Measurements from ENCODE around the gene OCLN.
"Not testable (repeated sequence)": the region's sequence is repeated elsewhere in the genome, so short reads cannot be mapped to it uniquely, and the experiment has no call there.

The OCLN gene

DNA sequence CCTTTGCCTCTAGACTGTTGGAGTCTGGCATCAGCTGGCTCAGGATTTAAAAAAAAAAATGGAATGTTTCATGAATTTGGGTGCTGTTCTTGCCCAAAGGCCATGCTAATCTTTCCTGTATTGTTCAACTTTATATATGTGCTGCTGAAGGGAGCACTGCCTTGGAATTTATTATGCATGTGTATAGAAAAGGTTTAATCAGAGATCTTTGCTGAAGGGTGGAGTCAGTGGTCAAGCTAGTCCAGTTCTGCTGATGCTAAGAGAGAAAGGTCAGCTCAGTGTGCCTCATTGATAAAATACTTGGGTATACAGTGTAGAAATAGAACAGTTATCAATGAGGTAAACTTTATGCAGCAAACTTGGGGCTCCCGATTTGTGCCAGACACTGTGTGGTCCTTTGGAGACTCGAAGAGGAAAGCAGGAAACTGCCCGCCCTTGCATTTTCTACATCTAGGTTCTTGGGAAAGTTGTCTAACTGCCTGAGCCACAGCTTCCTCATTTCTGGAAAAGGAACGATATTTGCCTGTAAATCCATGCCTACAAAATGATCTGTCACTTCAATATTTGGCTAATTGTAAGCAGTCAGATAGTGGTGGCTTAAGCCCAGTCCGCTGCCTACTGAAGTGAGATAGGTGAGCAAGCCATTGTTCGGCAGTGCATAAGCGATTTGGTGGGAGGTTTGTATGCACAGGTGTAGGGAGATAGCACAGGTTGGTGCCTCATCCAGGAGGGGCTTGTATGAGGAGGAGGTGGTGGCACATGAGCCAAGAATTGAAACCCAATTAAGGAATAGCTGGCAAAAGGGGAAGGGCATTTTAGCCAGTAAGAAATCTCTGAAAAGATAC is 38.2 kb downstream of the OCLN start:
- peak; percentile 67 for DNase-seq

DNA sequence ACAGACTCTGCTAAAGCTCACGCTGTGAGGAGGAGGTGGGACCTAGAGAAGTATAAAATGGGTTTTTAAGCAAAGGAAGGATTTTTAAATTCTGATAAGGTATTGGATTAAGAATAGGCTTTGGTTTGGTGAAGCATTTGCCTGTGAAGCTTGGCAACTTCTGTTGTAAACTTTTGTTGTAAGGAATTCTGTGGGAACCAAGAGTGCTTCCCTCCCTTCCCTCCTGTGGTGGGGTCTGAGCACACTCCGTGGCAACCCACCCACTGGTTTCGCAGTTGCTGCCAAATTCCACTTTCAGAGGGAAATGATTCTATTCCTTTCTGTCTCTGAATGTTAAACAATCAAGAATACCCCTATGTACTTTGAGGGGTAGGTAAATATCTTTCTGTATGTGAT is 38.8 kb downstream of the OCLN start:
- DNase-seq: peak; percentile 8

DNA sequence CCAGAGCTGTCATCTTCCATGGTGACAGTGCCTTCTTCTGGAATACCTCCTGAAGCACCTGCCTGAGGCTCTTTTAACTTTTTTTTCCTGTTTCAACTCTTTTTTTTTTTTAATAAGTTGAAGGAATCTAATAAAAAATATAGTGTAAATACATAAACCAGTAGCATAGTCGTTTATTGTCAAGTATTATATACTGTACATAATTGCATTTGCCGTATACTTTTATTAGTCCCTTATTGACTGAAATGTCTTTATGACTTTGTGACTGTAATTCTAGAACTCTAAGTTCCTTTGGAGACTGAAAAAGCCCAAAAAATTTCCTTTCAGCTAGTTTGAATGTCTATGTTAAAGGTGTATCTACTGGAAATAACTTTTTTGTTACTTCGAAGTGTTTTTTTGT is 45.3 kb downstream of the OCLN start:
- not testable (repeated sequence) for DNase-seq

DNA sequence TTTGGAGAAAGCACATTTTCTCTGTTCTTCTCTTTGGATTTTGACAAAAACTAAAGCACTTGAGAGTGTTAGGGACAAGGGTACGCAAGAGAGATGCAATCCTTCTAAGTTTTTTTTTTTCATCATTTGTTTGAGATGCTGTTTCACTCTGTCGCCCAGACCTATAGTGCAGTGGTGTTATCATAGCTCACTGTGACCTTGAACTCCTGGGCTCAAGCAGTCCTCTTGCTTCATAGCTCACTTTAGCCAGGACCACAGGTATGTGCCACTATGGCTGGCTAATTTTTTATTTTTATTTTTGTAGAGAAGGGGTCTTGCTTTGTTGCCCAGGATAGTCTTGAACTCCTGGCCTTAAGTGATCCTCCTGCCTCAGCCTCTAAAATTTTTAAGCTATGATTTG is 46.1 kb downstream of the OCLN start:
- not testable (repeated sequence) for DNase-seq

DNA sequence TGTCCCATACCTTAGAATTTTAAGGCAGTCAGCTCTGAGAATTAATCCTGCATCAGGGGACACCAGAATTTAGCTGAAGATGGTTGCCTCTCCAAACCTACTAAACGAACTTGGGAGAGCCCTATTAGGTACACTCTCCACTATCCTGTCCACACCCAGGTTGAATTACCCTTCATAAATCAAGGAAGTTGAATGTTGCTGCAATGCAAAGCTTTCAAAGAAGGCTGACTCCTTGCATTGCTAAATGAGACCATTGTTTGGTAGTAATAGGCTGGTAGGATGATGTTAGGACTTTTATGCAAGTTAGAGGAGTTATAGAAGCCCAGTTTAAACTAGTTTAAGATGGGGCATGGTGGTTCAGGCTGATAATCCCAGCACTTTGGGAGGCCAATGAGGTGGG is 48.8 kb downstream of the OCLN start:
- DNase-seq: not testable (repeated sequence)

DNA sequence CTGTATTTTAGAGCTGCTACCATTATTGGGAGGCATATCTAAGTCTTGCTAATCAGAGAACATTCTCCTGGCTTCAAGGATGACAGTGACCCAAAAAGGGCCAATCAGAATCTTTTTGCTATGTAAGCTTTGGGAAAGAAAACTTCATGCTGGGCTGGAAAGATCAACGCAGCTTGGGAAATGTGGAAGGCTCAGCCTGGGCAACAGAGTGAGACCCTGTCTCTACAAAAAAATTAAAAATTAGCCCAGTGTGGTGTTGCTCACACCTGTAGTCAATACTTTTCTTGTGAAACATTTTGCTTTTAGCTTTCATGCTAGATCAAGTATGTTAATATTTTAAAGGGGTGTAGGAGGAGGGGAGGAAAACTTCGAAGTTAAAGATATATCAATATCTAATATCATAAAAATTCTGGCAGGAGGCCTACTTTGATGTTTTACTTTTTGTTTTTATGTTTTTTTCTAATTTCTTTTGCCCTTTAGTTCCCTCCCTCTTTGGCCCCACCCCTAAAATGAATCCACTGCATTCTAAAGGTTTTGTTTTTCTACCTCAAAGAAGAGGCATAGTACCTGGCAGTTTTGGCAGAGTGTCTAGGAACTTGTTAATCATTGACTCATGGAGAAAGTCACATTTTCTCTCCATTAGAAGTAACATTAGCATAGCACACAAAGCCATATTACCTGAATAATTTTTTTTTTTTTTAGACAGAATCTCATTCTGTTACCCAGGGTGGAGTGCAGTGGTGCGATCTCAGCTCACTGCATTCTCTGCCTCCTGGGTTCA is 50.4 kb downstream of the OCLN start:
- not testable (repeated sequence) for DNase-seq

DNA sequence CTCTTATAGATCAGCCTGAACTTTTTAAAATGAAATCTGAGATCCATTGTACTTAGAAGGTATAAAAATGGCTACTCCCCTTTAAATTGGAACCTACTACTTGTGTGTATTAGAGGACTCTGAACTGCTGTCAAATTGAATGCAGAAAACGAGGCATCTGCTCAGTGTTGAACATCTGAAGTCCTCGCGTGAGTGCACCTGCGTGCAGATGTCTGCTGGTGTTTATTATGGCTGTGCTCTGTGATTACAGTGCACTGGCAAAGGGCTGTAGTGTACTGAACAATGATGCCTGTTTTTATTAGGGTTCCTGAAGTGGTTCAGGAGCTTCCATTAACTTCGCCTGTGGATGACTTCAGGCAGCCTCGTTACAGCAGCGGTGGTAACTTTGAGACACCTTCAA is 52.0 kb downstream of the OCLN start:
- DNase-seq: not testable (repeated sequence)

DNA sequence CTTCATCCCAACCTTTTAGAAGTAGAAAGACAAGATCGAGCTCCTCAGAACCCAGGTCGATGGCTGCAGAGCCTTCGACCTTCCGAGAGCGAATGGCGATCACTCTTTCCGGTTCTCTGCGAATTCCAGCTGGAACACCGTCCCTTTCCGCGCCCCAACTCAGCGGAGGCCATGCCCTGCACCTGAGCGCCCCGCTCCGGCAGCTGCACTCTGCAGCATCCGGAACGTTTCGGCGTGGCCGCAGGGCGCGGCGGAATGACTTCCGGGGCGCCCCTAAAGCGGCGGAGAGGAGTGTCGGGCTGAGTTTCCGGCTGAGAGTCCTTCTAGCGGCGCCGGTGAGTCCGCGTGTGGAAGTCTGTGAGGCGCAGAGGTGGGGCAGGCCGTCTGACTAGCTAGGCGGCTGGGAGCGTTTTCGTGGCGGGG is 67.3 kb downstream of the OCLN start, which contains the start of gene GTF2H2C:
Gene GTF2H2C (plus strand): TSS at position 284 of the 423 bp plus-strand sequence. CDS start 4,942 bp downstream, outside the sequence.
- DNase-seq: not testable (repeated sequence)

DNA sequence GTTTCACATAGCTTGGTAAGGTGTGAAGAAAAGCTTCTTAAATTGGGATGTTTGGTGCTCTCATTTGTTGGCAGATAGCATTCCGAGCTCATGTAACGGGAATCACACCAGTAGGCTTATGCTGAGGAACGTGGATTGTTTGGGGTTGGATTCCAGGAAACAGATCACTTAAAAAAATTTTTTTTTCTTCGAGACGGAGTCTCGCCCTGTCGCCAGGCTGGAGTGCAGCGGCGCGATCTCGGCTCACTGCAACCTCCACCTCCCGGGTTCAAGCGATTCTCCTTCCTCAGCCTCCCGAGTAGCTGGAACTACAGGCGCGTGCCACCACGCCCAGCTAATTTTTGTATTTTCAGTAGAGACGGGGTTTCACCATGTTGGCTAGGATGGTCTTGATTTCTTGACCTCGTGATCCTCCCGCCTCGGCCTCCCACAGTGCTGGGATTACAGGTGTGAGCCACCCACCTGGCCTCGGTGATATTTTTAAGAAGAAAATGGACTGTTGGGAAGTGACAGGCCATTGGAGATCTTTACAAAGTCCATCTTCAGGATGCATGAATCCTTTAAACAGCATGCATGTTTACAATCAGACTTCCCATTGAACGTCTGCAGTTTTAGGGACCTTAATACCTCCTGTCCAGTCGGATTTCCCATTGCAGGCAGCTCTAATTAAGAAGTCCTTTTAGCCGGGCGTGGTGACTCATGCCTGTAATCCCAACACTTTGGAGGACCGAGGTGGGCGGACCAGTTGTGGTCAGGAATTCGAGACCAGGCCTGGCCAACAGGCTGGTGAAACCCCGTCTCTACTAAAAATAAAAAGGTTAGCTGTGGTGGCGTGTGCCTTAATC is 68.2 kb downstream of the OCLN start:
- DNase-seq: not testable (repeated sequence)

DNA sequence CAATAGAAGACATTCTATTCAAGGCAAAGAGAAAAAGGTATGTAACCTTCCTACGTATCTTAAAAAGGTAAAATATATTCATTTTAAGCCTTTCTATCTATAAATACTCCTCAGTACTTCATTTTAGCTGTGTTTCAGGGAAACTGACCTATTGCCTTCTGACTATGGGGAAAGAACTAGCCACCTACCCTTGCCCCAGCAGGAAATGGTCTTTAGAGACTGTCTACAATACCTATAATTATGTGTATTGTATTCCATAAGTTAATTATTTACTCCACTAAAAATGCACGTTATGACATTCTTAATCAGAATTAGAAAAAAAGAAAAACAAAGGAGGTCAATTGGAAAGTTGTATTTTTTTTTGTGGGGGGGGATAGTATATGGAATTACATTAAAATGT is 73.6 kb downstream of the OCLN start:
- not testable (repeated sequence) for DNase-seq

DNA sequence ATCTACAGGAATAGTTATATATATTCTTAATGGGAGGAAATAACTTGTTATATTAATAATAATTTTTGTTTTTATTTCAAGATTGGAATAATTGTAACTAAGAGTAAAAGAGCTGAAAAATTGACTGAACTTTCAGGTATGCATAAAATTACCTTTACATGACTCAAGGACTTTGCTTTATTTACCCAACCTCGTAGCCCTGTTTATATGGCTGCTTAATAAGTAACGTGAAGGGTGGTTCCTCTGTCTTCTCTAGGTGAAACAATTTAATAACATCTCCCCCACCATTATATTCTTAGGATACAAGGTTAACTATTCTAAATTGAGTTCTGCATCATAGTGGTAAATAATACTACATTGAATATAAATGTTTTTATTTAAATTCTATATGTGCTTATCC is 75.5 kb downstream of the OCLN start:
- not testable (repeated sequence) for DNase-seq

DNA sequence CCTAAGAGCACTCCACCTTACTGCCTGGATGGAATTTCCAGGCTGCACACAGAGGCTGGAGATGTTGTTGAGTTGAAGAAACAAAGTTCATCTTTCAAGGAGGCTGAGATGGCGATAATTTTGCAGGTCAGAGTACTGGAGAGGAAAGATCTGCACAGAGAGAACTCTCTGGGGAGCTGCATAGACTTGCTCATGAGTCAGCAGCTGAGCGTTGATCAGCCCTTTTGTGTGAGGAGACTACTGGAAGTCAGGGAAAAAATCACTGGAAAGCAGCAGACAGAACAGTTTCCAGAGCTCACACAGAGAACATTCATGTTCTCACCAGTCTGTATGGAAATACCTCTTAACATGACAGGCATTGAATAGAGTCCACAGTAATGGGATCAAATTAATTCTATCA is 90.8 kb downstream of the OCLN start:
- DNase-seq: not testable (repeated sequence)

DNA sequence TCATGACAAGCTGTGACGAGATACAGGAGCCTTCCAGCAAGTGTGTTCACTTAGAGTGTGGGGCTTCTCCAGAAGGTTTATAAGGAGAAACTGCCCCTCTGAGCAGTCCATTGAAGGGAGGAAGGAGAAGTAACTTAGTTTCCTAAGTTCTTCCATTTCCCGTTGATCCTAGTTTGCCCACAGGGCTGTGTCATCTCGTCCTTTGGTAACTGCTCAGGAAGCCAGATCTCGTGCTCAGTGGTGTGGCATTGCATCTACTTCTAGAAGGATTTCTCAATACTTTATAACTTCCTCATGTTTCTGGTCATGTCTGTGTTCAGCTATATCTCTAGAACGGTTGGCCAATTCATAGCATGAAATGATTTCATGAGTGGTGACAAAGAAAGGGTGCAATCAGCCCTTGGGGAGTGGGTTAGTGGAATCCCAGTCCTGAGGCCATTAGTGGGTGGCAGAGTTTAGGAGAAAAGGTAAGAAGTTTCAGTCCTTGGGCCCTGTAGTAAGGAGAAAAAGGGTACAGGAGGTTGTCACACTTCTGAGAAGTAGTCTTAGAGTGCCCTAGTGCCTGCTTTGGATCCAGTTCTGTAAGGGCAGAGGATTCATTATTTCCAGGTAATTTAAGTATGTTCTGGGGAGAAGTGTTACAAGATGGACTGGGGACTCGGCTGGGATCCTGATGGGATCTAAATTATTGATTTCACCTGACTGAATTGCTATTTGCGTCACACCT is 103.7 kb downstream of the OCLN start:
- not testable (repeated sequence) for DNase-seq

DNA sequence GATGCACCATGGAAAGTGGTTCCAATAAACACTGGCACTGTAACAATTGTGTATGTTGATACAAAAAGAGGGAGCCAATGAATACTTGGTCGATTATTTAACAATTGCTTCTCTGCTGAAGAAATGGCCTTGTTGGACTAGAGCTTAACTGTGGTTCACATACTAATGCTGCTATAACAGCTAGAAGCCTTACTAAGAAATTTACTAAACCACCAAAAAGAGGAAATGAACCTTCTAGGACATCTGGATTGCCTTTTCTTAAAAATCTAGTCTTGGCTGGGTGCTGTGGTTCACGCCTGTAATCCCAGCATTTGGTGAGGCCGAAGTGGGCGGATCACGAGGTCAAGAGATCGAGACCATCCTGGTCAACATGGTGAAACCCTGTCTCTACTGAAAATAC is 109.4 kb downstream of the OCLN start:
- DNase-seq: not testable (repeated sequence)

DNA sequence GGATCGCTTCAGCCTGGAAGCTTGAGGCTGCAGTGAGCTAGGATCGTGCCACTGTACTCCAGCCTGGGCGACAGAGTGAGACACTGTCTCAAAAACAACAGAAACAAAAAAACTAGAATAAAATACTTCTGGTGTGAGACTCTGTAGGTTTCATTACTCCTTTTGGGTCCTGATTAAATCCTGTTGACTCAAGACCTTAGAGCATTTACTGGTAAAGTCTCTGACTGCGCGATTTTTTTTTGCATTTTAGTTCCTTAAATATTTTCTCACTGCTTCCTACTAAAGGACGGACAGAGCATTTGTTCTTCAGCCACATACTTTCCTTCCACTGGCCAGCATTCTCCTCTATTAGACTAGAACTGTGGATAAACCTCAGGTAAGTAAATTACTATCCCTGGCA is 114.2 kb downstream of the OCLN start:
- not testable (repeated sequence) for DNase-seq

Measured in COR-L47 (cell line).